Medulla oblongata (tissue), 1 donor: Measurements from ENCODE around the gene DCX.

Experiments
- DNase-seq: peaks from one replicate; pipeline ENCODE4 v3.0.0-alpha.2; 2015; ENCODE audit errors: extremely low spot score

The DCX gene

DNA sequence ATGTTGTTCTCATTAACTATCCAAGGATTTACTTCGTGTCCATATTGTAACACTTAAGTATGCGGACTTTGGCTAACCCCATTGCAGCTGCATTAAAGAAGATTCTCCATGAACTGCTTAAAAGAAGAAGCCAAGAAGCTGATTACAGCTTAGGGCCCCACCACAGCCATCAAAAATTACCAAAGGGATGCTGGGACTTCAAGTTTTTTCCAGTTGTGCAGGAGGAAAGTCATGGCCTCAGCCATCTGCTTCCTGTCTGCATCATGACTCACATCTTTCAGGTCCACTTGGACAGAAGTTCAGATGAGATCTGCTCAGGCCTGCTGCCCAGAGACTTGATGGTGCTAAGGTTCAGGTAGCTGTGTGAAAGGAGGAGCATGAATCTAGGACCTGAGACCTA lies 102.9 kb downstream of the DCX start:
- DNase-seq: no peak

DNA sequence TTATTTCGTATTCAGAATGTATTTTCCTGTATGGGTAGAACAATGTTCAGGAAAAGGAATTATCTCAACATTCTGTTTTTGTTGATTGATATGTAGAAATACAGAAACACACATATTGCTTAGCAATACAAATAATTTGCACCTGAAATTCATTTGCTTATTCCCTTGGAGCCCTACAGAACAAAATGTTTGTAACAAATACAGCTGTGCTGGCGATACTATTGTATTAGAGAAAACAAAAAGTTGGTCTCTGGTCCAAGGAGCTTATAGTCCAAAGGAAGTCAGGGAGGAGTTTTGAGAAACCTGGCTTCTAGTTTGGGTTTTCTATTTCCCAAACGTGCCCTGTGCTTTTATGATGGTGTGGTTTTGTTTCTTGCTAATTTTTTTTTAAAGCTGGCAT lies 104.0 kb downstream of the DCX start:
- DNase-seq: no peak

- no peak for DNase-seq
Measured at GRCh38 chrX:111302284-111302683, 109.7 kb downstream of the DCX start.

DNA sequence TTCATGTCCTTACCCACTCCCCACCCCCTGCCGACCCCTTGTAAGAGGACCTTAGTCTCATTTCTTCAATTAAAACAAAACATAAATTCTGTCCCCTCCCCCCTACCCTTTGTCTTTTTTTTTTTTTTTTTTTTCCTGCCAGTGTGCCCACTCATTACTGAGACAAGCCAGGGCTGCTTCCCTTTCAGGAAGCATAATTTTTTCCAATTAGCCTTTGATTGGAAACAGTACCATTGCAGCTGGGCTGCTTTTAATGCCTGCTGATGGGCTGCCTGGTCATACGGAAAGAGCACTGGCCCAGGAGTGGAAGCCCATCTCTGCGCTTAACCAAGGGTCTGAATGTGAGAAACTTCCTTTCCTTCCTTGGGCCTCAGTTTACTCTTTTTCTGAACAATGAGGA lies 123.2 kb downstream of the DCX start:
- DNase-seq: no peak

- no peak for DNase-seq
Measured at GRCh38 chrX:111284631-111285293, 127.2 kb downstream of the DCX start.

DNA sequence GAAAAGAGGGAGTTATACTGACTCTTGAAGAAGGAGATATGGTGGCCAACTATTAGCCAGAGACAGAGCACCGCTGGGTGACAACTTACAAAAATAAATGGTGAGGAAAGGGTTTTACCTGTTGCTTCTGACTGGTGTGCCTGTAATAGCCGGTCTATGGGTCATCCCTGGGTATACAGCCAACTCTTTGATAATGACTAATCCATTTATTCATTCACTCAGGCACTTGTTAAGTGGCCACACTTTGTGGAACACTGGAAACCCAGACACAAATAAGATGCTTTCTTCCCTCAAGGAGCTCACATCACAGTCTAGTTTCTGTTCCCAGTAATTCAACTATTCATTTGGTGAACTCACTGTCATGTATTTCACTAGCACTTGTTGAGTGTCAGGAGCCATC lies 128.5 kb downstream of the DCX start:
- no peak for DNase-seq

DNA sequence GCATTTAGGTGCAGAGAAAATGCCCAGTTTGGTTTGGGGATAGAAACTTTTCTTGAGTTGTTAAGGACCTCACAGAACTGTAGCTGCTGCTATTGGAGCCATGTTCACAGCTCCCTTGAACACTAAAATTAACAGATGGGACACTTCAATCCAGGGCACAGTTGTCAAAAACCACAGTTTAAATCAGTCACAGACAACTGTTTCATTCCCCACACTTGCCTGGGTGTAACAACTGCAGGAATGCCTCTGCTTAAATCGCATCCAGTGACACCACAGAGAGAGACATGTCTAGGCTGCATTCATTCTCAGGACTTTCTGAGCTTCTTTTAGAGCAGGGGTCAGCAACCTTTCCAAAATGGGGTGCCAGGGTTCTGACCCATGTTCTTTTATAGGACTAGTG lies 129.0 kb downstream of the DCX start:
- DNase-seq: no peak

DNA sequence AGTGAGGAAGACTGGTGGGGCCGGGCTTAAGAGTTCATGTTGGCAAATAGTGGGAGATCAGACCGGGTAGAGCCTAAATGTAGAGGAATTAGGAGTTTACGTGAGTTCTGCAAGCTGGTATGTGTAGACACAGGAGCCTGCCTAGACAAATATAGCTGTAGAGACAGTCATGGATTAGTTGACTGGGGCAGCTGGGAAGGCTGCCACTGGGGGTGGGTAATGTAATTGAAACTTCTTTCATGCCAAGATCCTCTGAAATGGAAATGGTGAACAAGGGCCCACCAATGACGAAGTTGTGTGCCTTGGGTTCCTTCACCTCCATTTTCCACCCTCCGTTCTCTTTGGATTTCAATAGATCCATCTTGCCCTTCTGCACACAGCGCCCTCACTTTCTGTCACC lies 129.9 kb downstream of the DCX start:
- no peak for DNase-seq

GRCh38 chrX:111270339-111270738 lies 141.7 kb downstream of the DCX start, which contains the start of gene CAPN6:
Gene CAPN6, minus strand, starts transcription at chrX:111270483. Its CDS starts 6,547 bp downstream, at chrX:111263936.
- DNase-seq: no peak

GRCh38 chrX:111268506-111268905 lies 143.5 kb downstream of the DCX start:
- no peak for DNase-seq

GRCh38 chrX:111265486-111265885 lies 146.5 kb downstream of the DCX start:
- no peak for DNase-seq

- no peak for DNase-seq
Measured at GRCh38 chrX:111264385-111264784, 147.6 kb downstream of the DCX start.

GRCh38 chrX:111262086-111262485 lies 149.9 kb downstream of the DCX start:
- no peak for DNase-seq

DNA sequence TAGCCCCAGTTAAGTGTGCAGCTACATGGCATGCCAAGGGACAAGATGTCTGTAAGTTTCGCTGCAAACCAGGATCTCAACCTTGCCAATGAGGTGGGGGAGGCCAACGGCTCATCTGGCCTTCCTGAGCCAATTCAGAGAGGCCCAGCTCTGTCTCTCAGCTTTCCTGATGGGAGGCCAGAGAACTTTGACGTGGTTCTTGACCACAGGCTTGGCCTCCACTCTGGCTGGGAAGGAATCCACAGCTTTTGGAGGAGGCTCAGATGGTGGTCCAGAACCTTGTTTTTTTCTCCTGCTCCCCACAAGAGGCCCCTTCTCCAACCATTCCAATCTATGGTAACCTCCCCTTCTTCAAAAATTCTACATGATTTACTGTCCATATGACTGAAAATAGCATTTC lies 151.5 kb downstream of the DCX start:
- DNase-seq: no peak

DNA sequence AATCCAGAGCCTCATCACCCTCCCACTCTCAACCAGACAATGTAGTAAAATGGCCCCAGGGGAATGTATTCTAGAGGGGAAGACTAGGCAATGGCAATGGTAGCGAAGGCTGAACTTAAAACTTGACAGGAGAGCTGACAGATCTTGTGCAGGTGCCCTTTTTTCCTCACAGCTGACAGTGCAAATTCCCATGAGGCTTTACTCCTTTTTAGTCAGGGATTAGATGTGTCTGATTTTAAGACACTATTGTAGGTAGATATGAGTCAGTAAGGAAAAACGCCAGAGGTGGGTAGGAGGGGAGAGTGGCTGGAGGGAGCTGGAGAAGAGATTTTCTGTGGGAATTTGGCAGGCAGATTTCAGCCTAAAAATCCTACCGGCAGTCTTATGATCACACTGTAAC lies 152.4 kb downstream of the DCX start:
- no peak for DNase-seq

DNA sequence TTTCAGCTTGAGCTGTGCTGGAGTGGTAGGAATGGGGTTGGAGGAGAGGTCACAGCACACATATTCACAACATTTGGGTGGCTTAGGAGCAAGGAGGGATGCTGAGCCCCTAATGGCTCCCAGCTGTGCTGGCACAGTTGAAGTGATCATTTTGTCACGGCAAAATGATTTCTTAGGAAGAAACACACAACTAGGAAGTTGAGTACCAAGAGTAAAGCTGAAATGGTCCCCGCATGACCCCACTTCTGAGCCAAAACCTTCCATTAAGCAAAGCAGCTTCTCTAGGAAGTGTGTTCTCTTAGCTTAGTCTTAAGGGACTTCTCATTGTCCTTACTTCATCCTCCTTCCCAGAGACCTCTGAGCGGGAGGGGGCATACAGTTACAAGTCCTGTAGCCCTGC lies 154.3 kb downstream of the DCX start:
- no peak for DNase-seq

DNA sequence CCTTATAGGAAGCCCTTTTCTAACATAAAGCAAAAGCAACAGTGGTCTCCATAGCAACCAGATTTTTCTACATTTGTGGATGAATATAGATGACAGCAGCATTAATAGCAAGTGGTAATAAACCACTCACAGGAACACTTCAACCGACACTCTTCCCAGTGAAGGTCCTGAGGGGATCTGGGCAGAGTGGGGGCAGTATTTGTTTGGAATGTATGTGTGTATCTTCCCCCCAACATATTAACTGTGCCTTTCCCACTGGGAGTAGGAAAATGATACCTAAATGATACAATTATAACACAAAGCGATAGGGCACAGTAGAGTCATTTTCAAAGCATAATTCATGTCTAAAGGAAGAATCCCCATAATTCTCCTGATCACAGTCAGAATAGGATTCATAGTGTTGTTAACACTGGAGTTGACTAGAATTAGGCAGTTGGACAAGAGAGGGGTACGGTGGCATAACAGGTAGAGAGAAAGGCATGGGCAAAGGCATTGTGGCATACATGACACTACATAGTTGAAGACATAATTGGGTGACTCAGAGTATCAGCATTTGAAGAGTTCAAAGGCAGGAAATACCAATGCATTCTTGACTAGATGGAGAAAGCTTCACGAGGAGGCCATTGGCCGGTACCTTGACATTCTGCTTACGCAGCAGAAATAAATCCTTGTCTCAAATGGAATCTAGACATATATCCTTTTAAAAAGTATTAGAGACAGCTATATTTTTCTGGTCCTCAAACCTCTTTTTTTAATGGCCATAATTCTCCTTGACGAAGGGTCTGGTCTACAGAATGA lies 156.9 kb downstream of the DCX start:
- no peak for DNase-seq

- DNase-seq: peak; percentile 7
Measured at GRCh38 chrX:111244235-111244750, 167.7 kb downstream of the DCX start.
